ENCODE data around the gene HCFC1.

The HCFC1 gene
- 111 to 163 (median 137) reads per million in 9 experiments for total RNA-seq

DNA sequence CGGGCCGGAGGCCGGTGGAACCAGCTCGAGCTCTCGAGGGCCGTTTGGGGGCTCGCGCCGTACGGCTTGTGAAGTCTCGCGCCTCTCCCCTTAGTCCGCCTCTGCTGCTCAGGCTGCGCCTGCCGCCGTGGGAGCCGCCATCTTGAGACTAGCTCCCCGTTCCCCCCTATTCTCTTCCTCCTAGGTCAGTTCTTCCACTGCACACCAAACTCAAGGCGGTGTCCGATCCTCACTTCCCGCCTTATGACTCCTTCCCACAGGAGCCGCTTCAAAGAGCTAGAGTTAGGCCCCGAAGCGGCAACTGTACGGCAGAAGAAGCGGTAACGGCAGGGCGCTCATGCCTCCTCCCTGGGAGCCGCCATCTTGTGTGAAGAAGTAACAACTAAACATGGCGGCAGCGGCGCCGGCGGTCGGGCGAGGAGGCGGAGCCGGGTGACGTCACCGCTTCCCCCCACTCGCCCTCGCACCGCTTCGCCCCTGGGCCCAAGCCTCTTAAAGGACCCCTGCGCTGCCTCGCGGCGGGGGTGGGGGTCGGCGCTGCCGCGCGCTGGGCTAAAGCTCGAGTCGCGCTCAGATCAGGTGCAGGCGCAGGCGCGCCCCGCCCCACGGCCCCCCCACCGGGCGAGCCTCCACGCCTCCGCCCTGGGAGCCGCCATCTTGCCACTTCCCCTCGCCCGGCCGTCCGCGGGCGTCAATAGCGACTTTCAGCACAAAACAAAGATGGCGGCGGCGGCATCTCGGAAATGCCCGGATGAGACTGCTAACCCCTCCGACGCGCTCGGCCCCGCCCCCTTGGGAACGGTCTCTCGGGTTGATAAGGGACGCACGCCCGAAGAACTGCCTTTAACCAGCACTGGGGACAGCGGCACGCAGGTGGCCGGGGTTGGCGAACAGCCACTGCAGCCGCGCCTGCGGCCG is at the start of gene HCFC1:
TSS of gene HCFC1 (minus strand) at position 369 of the 918 bp plus-strand sequence. CDS start 978 bp downstream, outside the sequence.
- DNase-seq (peak; percentile 83 to 86 (median 84)), ATAC-seq (replicated peaks) (peak; percentile 43)
- H3K27ac Mint-ChIP-seq = peak within 1 kb of the TSS; percentile 96 to 99
- H3K4me3 Mint-ChIP-seq = peak within 1 kb of the TSS; percentile 94 to 96
- peaks cover 27 to 29% of the 10 kb centered on the region in 2 donors for H3K4me1 Mint-ChIP-seq (ENCODE audit: low read depth in 2 of 2)
- H3K27me3 Mint-ChIP-seq = no peaks in the 10 kb centered on the region
- peaks cover 32% of the 10 kb centered on the region for H3K36me3 Mint-ChIP-seq (ENCODE audit: insufficient read depth)
- H3K9me3 Mint-ChIP-seq = no peaks in the 10 kb centered on the region

DNA sequence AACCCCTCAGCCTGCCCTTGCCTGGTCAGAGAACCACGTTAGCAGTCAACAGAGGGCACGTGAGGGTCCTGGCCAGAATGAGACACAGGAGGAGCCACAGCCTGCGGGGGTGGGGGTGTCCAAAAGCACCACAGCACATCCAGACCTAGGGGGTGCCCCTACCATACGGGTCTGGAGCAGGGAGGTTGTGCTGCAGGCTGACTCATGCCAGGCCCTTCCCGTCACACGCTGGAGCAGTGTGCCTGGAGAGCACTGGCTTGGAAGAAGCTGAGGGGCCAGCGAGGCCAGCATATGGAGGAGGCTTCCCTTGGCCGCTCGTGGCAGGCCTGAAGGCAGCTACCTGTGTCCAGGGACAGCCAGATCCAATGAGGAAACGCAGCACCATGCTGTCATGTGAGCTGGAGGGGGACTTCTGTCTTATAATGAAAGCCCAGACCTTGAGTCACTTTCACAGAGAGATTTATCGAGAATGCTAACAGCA is 49.6 kb upstream of the HCFC1 start:
- Mint-ChIP-seq H3K4me3 (peak overlapping the region in 1 of 2 donors; percentile 89), H3K36me3 (ENCODE audit: insufficient read depth) (peaks cover 40% of the 10 kb centered on the region), H3K4me1 (ENCODE audit: low read depth in 2 of 2) (peaks cover 12 to 14% of the 10 kb centered on the region in 2 donors), H3K27ac (peak overlapping the region in 1 of 2 donors; percentile 95), H3K9me3 (no peaks in the 10 kb centered on the region), H3K27me3 (no peaks in the 10 kb centered on the region)
- ATAC-seq (replicated peaks) (no peak), DNase-seq (no peak)

GRCh38 chrX:154020536-154021115 is 49.0 kb upstream of the HCFC1 start:
- DNase-seq (no peak), ATAC-seq (replicated peaks) (no peak)
- Mint-ChIP-seq H3K27ac (peak overlapping the region; percentile 88 to 95), H3K36me3 (ENCODE audit: insufficient read depth) (peaks cover 39% of the 10 kb centered on the region), H3K4me1 (ENCODE audit: low read depth in 2 of 2) (peaks cover 14 to 16% of the 10 kb centered on the region in 2 donors), H3K4me3 (peak overlapping the region; percentile 84 to 89), H3K9me3 (no peaks in the 10 kb centered on the region), H3K27me3 (no peaks in the 10 kb centered on the region)

DNA sequence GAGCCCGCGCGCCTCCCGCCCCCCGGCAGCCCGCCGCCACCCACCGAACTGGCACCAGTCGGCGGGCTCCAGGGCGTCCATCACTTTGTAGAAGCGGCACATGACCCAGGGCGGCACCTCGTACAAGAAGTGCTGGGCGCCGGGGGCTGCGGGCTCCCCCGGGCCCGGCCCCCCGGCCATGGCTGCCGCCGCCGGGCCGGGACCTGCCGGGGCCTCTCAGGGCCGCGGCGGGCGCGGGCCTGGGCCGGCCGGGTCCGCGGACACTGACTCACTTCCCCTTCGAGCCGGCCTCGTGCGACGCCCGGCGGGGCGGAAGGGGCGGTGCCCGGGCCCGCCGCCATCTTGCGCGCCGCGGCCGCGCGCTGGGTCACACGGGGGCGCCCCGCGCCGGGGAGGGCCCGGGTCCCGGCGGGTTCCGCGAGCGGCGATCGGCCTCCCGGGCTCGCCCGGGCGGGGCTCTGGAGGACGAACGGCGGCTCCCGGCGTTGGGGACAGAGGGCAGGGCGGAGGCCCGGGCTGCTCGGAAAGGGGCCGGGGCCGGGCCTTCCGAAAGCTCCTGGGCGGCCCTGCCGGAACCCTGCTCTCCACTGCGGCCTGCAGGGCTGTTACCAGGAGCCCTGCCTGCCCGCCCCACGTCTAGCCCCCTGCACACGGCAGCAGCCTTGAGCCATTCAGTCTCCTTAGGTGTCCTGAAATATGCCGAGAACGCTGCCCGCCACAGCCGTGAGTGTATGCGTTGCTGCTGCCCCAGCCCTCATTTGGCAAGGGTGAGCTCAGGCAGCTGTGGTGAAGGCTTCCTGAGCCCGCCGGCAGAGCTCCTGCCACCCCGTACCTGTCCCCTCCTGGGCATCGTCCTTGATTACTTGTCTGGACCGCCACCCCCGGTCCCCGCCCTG is 48.3 kb upstream of the HCFC1 start, which contains the start of gene IRAK1:
TSS of gene IRAK1 (minus strand) at position 270 of the 896 bp plus-strand sequence. CDS start at position 180, 90 bp downstream.
- Mint-ChIP-seq H3K4me1 (ENCODE audit: low read depth in 2 of 2) (peaks cover 17 to 20% of the 10 kb centered on the region in 2 donors), H3K27me3 (no peaks in the 10 kb centered on the region), H3K4me3 (peak within 1 kb of the TSS; percentile 89 to 94), H3K9me3 (no peaks in the 10 kb centered on the region), H3K27ac (peak within 1 kb of the TSS; percentile 91 to 95), H3K36me3 (ENCODE audit: insufficient read depth) (peaks cover 45% of the 10 kb centered on the region)
- ATAC-seq (replicated peaks) (peak; percentile 78), DNase-seq (peak; percentile 19 to 32 (median 30))

- Mint-ChIP-seq H3K27ac (peak overlapping the region; percentile 91 to 94), H3K36me3 (ENCODE audit: insufficient read depth) (peaks cover 49% of the 10 kb centered on the region), H3K4me1 (ENCODE audit: low read depth in 2 of 2) (peaks cover 23% of the 10 kb centered on the region in 2 donors), H3K4me3 (peak overlapping the region; percentile 89 to 94), H3K9me3 (no peaks in the 10 kb centered on the region), H3K27me3 (no peaks in the 10 kb centered on the region)
- ATAC-seq (replicated peaks) = peak; percentile 17
- DNase-seq = no peak
Observed at GRCh38 chrX:154019061-154019621, 47.5 kb upstream of the HCFC1 start.

GRCh38 chrX:154018518-154019060 is 47.0 kb upstream of the HCFC1 start:
- Mint-ChIP-seq H3K27me3 (no peaks in the 10 kb centered on the region), H3K9me3 (no peaks in the 10 kb centered on the region), H3K4me3 (peak overlapping the region; percentile 89 to 94), H3K36me3 (ENCODE audit: insufficient read depth) (peaks cover 51% of the 10 kb centered on the region), H3K4me1 (ENCODE audit: low read depth in 2 of 2) (peaks cover 23 to 24% of the 10 kb centered on the region in 2 donors), H3K27ac (peak overlapping the region; percentile 91 to 94)
- ATAC-seq (replicated peaks) (no peak), DNase-seq (no peak)

DNA sequence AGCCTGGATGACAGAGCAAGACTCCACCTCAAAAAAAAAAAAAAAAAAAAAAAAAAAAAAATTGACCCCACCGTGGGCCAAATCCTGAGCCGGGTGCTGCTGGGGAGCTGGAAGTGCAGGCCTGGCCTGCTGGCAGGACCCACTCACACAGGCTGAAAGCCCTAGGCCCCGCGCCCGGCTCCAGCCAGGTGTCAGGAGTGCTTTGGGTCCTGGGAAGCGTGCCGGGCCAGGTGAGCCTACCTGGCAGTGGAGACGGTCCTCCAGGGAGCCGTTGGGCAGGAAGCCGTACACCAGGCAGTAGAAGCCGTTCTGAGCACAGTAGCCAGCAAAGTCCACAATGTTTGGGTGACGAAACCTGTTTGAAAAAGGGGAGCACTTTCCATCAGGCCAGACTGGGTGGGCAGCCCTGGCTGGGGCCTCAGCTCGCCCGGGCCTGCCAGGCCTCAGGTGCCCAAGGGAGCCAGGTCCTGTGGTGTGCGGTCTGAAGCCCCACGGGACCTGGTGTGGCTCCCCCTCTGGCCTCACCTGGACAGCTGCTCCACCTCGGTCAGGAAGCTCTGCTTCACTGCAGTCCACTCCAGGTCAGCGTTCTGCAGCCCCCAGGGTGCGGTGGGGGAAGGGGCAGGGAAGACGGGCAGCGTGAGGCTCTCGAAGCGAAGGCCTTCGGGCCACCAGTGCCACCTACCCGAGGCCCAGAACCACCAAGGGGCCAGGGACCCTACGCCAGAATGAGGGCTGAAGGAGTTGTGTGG is 46.3 kb upstream of the HCFC1 start:
- no peaks in the 10 kb centered on the region for H3K27me3 Mint-ChIP-seq
- peak overlapping the region; percentile 89 to 94 for H3K4me3 Mint-ChIP-seq
- H3K27ac Mint-ChIP-seq = peak overlapping the region; percentile 91 to 94
- DNase-seq (no peak), ATAC-seq (replicated peaks) (no peak)
- H3K36me3 Mint-ChIP-seq (ENCODE audit: insufficient read depth) = peaks cover 58% of the 10 kb centered on the region
- peaks cover 20 to 26% of the 10 kb centered on the region in 2 donors for H3K4me1 Mint-ChIP-seq (ENCODE audit: low read depth in 2 of 2)
- H3K9me3 Mint-ChIP-seq = no peaks in the 10 kb centered on the region

- H3K27me3 Mint-ChIP-seq = no peaks in the 10 kb centered on the region
- no peak for DNase-seq
- peak overlapping the region in 1 of 2 donors; percentile 10 for H3K4me3 Mint-ChIP-seq
- no peaks in the 10 kb centered on the region for H3K9me3 Mint-ChIP-seq
- H3K36me3 Mint-ChIP-seq (ENCODE audit: insufficient read depth) = peaks cover 58% of the 10 kb centered on the region
- no peak for ATAC-seq (replicated peaks)
- no peak overlapping the region for H3K27ac Mint-ChIP-seq
- H3K4me1 Mint-ChIP-seq (ENCODE audit: low read depth in 2 of 2) = peaks cover 20 to 24% of the 10 kb centered on the region in 2 donors
Observed at GRCh38 chrX:154016366-154017076, 44.9 kb upstream of the HCFC1 start.

DNA sequence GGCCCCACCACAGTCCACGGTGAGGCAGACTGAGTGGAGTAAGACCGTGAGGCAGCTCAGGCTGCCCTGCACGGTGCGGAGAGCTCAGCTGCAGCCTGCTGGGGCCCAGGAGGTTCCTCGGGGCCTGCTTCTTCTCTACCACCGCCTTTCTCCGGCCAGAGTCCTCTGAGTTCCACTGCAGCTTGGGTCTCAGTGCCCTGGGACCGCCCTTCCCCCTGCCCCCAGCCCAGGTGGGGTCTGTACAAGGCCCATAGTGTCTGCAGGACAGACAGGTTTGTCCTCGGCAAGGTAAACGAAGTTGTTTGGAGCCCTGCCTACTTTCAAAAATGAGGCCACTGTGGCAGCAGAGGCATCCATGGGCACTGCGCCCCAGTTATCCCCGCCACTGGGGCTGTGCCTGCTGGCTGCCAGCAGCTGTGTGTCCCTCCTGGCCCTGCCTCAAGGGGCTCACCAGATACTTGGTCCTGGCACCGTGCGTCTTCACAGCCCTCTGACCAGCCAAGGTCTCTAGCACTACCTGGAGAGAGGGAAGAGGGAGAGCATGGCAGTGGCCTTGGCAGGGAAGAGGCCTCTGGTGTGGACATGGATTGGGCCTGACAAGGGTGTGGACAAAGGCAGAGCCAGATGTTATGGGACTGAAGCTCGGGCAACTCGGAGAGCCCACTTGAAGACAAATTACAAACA is 44.1 kb upstream of the HCFC1 start:
- Mint-ChIP-seq H3K27me3 (no peaks in the 10 kb centered on the region), H3K36me3 (ENCODE audit: insufficient read depth) (peaks cover 59% of the 10 kb centered on the region), H3K4me1 (ENCODE audit: low read depth in 2 of 2) (peaks cover 20 to 24% of the 10 kb centered on the region in 2 donors), H3K27ac (peak overlapping the region in 1 of 2 donors; percentile 72), H3K4me3 (peak overlapping the region; percentile 10 to 31), H3K9me3 (no peaks in the 10 kb centered on the region)
- ATAC-seq (replicated peaks) = no peak
- DNase-seq = no peak

DNA sequence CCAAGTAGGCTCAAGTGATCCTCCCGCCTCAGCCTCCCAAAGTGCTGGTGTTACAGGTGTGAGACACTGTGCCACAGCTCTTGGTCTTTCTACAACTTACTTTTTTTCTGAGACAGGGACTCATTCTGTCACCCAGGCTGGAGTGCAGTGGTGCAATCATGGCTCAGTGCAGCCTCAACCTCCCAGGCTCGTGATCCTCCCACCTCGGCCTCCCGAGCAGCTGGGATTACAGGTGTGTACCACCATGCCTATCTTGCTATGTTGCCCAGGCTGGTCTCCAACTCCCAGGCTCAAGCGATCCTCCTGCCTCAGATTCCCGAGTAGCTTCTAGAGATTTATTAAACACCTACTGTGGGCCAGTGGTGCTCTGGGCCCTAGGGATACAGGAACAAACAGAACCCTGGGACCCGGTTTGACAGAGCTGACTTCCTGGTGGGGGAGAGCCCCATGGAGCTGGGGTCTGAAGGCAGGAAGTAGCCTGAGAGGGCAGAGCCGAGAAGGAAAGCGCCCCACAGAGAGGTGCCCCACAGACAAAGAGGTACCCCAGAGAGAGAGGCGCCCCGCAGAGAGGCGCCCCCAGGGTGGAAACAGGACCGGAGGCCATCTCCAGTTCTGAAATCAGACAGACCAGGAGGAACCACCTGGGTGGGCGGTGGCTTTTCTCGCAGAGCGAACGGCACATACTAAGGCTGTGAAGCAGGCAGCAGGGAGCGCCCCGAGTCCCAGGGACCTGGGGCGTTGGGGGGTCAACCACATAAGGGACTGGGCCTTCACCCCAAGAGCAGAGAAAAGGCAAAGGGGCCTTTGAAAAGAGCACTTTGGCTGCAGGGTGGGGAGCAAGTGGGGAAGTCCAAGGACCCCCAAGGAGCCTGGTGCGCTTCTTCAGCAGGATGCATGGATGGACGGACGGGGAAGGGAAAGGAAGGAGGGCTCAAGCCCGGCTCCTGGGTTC is 43.1 kb upstream of the HCFC1 start:
- H3K4me1 Mint-ChIP-seq (ENCODE audit: low read depth in 2 of 2) = peaks cover 15 to 21% of the 10 kb centered on the region in 2 donors
- no peaks in the 10 kb centered on the region for H3K27me3 Mint-ChIP-seq
- no peaks in the 10 kb centered on the region for H3K9me3 Mint-ChIP-seq
- ATAC-seq (replicated peaks) (no peak), DNase-seq (no peak)
- no peak overlapping the region for H3K27ac Mint-ChIP-seq
- H3K4me3 Mint-ChIP-seq = no peak overlapping the region
- H3K36me3 Mint-ChIP-seq (ENCODE audit: insufficient read depth) = peaks cover 53% of the 10 kb centered on the region

All from effector memory CD8-positive, alpha-beta T cell (primary cell).